GM18858 (cell line): ENCODE data around the gene NANOS3.

ENCODE experiments used
- ATAC-seq: cut with Tn5 transposase; IDR thresholded peaks from one replicate; pipeline ENCODE4 v1.9.1; 2021; ENCODE audit not compliant: unreplicated experiment

Gene NANOS3

GRCh38 chr19:13876834-13877233 is at the start of gene NANOS3:
TSS of gene NANOS3 (plus strand) at chr19:13877134. CDS start at chr19:13877249, 115 bp downstream.
- ATAC-seq: no peak

- ATAC-seq: no peak
Measured at GRCh38 chr19:13827656-13828055, 49.3 kb upstream of the NANOS3 start.

- no peak for ATAC-seq
Measured at GRCh38 chr19:13830114-13830740, 46.7 kb upstream of the NANOS3 start.

- no peak for ATAC-seq
Measured at GRCh38 chr19:13830741-13831536, 46.0 kb upstream of the NANOS3 start.

- ATAC-seq: no peak
Measured at GRCh38 chr19:13831537-13832467, 45.1 kb upstream of the NANOS3 start.

GRCh38 chr19:13833330-13834243 is 43.3 kb upstream of the NANOS3 start:
- peak; percentile 58 for ATAC-seq

GRCh38 chr19:13834244-13835069 is 42.5 kb upstream of the NANOS3 start:
- ATAC-seq: no peak

- ATAC-seq: no peak
Measured at GRCh38 chr19:13835791-13836723, 40.9 kb upstream of the NANOS3 start.

- no peak for ATAC-seq
Measured at GRCh38 chr19:13838435-13839129, 38.4 kb upstream of the NANOS3 start.

GRCh38 chr19:13839130-13839937 is 37.6 kb upstream of the NANOS3 start:
- ATAC-seq: no peak

GRCh38 chr19:13839938-13840304 is 37.0 kb upstream of the NANOS3 start:
- ATAC-seq: no peak

GRCh38 chr19:13840305-13841085 is 36.4 kb upstream of the NANOS3 start:
- no peak for ATAC-seq

- ATAC-seq: no peak
Measured at GRCh38 chr19:13841086-13841961, 35.6 kb upstream of the NANOS3 start.

GRCh38 chr19:13841962-13842290 is 35.0 kb upstream of the NANOS3 start:
- no peak for ATAC-seq

GRCh38 chr19:13842291-13843103 is 34.4 kb upstream of the NANOS3 start:
- ATAC-seq: no peak
